VCaP (cell line): ENCODE data around the gene SCFD2.

Source experiments
- H3K27ac ChIP-seq: fragments of 450-650 bp; 2 replicates; pipeline ENCODE4 v1.5.1; 2017
- CTCF ChIP-seq: fragments of 450-650 bp; conservative IDR thresholded peaks from 2 replicates; pipeline ENCODE4 v1.5.1; 2017; ENCODE audit warnings: mild to moderate bottlenecking, moderate library complexity

The SCFD2 gene

GRCh38 chr4:52861171-52861823 lies 504.6 kb downstream of the SCFD2 start:
- H3K27ac ChIP-seq, result peak overlapping the region; percentile 56; the same call in 1 of the 2 replicates
- no peak for TF ChIP-seq CTCF

GRCh38 chr4:52860361-52860760 lies 505.5 kb downstream of the SCFD2 start:
- no peak for TF ChIP-seq CTCF
- H3K27ac ChIP-seq, result no peak overlapping the region

DNA sequence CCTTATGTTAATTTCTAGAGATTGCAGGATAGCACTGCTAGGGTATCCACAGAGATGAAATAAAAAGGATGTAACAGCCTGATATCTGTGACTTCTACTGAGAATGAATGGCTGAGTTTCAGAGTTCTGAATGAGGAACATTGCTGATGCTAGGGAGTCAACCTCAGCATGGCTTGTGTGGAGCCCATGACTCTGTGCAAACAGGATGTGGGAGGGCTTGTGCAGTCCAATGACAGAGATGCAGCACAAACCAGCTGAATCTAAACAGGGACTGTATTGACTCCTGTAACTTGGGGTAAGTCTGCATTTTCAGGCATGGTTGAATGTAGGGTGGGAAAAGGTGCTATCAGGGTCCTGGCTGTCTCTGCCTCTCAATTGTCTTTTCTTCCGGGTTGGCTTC lies 509.1 kb downstream of the SCFD2 start:
- no peak overlapping the region for H3K27ac ChIP-seq
- no peak for TF ChIP-seq CTCF

DNA sequence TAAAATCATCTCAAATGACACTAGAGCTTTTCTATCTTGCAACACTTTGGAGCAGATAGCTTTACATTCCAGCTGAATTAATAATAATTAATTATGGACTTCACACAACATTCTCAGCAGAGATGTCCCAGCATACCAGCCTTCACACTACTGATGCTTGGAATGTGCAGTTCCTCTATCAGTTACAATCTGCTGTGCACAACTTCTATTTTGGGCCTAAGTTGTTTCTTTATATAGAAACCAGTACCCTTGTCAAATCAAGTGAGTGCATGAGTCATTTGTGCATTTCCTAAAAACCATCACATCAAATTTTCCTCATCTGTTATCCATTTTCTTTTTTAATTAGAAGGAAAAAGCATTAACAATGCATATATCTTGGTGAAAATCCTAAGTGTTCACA lies 512.5 kb downstream of the SCFD2 start:
- no peak for TF ChIP-seq CTCF
- H3K27ac ChIP-seq, result no peak overlapping the region

- H3K27ac ChIP-seq, result no peak overlapping the region
- TF ChIP-seq CTCF, result no peak
These were observed 513.1 kb downstream of the SCFD2 start for GRCh38 chr4:52852711-52853110.

- no peak for TF ChIP-seq CTCF
- no peak overlapping the region for H3K27ac ChIP-seq
These were observed 513.8 kb downstream of the SCFD2 start for GRCh38 chr4:52852041-52852440.

DNA sequence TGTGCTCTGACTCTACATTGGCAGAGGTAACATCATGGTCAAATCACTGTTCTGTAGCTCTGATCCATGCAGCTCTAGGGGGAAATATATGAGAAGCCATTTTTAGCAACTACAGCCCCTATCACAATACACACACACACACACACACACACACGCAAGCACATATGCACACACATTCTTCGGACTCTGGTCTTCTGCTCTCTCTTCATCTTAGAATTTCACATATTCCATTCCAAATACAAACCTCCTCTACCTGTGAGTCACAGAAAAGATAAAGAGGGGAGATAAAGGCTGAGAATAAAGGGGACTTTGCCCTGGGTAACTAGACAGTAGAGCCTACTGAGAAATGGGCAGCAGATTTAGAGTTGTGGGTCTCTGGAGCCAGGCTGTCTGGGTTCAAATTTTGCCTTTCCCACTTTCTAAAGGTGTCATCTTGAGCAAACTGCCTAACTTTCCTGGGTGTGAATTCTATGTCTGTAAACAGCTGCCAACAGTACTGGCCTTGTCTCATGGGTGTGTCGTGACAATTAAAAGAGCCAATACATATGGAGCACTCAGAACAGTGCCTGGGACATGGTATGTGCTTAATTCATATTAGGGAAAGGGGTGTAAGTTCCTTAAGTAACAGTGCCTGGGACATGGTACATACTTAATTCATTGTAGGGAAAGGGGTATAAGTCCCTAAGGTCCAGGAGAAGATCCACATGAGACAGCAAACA lies 515.3 kb downstream of the SCFD2 start:
- H3K27ac ChIP-seq, result no peak overlapping the region
- TF ChIP-seq CTCF, result no peak
